ENCODE data around the gene STK40.

GRCh38 chr1:36433102-36433501, 47.4 kb upstream of the STK40 start:
- TF ChIP-seq EZH2 (IDR thresholded peaks at IDR 0.05; ENCODE audit: borderline replicate concordance, low read length) (no peak), CTCF (conservative IDR thresholded peaks at IDR 0.05 in 1 of 2, IDR thresholded peaks at IDR 0.05 in 1 of 2; ENCODE audit: extremely low read depth in 1 of 2, insufficient read depth in 1 of 2, low read depth in 1 of 2, low read length in 2 of 2) (no peak)

Data from mammary epithelial cell (primary cell).